B cell (primary cell): ENCODE measurements around the gene PRKCQ. TPM values are rescaled to one million over a fixed set of nuclear protein-coding genes. Genes with fewer than 3 reads are reported as not detected.

Source experiments
- ATAC-seq: fragments of 200-7000 bp; cut with Tn5 transposase; one replicate; pipeline ENCODE4 v1.10.0; 2021; ENCODE audit warnings: low read depth, mild to moderate bottlenecking, moderate number of reproducible peaks, moderate library complexity
- CTCF ChIA-PET: fragments of 350-600 bp; sonication (Branson Sonifier 250); formaldehyde crosslinking; loops from one replicate; lab custom pipeline; 2021; ENCODE audit warnings: antibody characterized with exemption, inconsistent platforms; lab: Charles Lee
- POLR2A ChIA-PET: fragments of 350-600 bp; sonication (Branson Sonifier 250); formaldehyde crosslinking; loops from one replicate; lab custom pipeline; 2021; ENCODE audit warnings: antibody characterized with exemption; lab: Charles Lee
- DNase-seq: peaks from one replicate; pipeline ENCODE4 v3.0.0; 2013
- H2AFZ ChIP-seq: 2 replicates; pipeline ENCODE4 v1.6.1; 2012; ENCODE audit warnings: mild to moderate bottlenecking, low read depth, low read length; ENCODE audit not compliant: insufficient read depth, poor library complexity, severe bottlenecking
- H3K27ac ChIP-seq, 2 donors: 1 replicate in 1 of 2; 2 replicates in 1 of 2; pipeline ENCODE4 v1.5.1; 2012 to 2013; ENCODE audit warnings: low read length in 2 of 2, mild to moderate bottlenecking in 2 of 2, moderate library complexity in 1 of 2
- H3K27me3 ChIP-seq, 4 experiments: fragments of 200-600 bp in 1 of 4; sonication (generic) in 1 of 4; replicated peaks in 1 of 4; 1 replicate in 2 of 4; 2 replicates in 2 of 4; pipeline versions ENCODE4 v1.6.1 to v1.7.0; 2013 to 2016; ENCODE audit warnings: low read length in 3 of 4, mild to moderate bottlenecking in 2 of 4, mixed read lengths in 1 of 4, moderate library complexity in 1 of 4; ENCODE audit not compliant: insufficient read depth in 4 of 4, control insufficient read depth in 3 of 4; ENCODE audit errors: control extremely low read depth in 1 of 4
- H3K36me3 ChIP-seq, 2 experiments: replicated peaks in 1 of 2; 1 replicate in 1 of 2; 2 replicates in 1 of 2; pipeline versions ENCODE4 v1.6.1 to v1.7.1; 2013; ENCODE audit warnings: low read length in 1 of 2; ENCODE audit not compliant: insufficient read depth in 2 of 2, control insufficient read depth in 1 of 2; ENCODE audit errors: control extremely low read depth in 1 of 2, extremely low read depth in 1 of 2
- H3K4me1 ChIP-seq, 2 donors: fragments of 200-600 bp in 1 of 2; sonication (generic) in 1 of 2; 1 replicate in 1 of 2; 2 replicates in 1 of 2; pipeline versions ENCODE4 v1.5.1 to v1.6.1; 2013 to 2017; ENCODE audit warnings: low read length in 2 of 2; ENCODE audit not compliant: control insufficient read depth in 2 of 2, insufficient read depth in 2 of 2
- H3K4me2 ChIP-seq: replicated peaks from 2 replicates; pipeline ENCODE3; 2012; ENCODE audit warnings: mild to moderate bottlenecking, low read depth, low read length; ENCODE audit not compliant: poor library complexity, severe bottlenecking
- H3K4me3 ChIP-seq, 5 experiments: fragments of 200-600 bp in 1 of 5; sonication (generic) in 1 of 5; 1 replicate in 3 of 5; 2 replicates in 2 of 5; pipeline versions ENCODE4 v1.5.1 to v1.7.0; 2011 to 2016; ENCODE audit warnings: low read length in 4 of 5, mild to moderate bottlenecking in 4 of 5, low read depth in 2 of 5, control low read depth in 1 of 5, moderate library complexity in 1 of 5; ENCODE audit not compliant: insufficient read depth in 1 of 5; ENCODE audit errors: control extremely low read depth in 1 of 5, extremely low read depth in 1 of 5
- H3K79me2 ChIP-seq: fragments of 200-600 bp; sonication (generic); one replicate; pipeline ENCODE4 v1.6.0; 2016; ENCODE audit warnings: low read length; ENCODE audit not compliant: control insufficient read depth, insufficient read depth
- H3K9ac ChIP-seq: fragments of 200-600 bp; sonication (generic); 2 replicates; pipeline ENCODE4 v1.6.1; 2017; ENCODE audit warnings: mild to moderate bottlenecking, low read length, moderate library complexity
- H3K9me3 ChIP-seq, 3 donors: one replicate each; pipeline versions ENCODE4 v1.6.1 to v1.7.1; 2013; ENCODE audit warnings: low read length in 2 of 3; ENCODE audit not compliant: control insufficient read depth in 2 of 3, insufficient read depth in 1 of 3; ENCODE audit errors: control extremely low read depth in 1 of 3
- H4K20me1 ChIP-seq: 2 replicates; pipeline ENCODE4 v1.6.0; 2012; ENCODE audit warnings: mild to moderate bottlenecking, low read length; ENCODE audit not compliant: insufficient read depth, control insufficient read depth, poor library complexity, severe bottlenecking
- H3K27ac Mint-ChIP-seq: one replicate; pipeline ENCODE4 v1.8.0; 2021; ENCODE audit warnings: mixed read lengths
- H3K27me3 Mint-ChIP-seq: one replicate; pipeline ENCODE4 v1.8.0; 2021; ENCODE audit warnings: mixed read lengths
- H3K4me1 Mint-ChIP-seq: one replicate; pipeline ENCODE4 v1.8.0; 2021; ENCODE audit warnings: mixed read lengths
- H3K4me3 Mint-ChIP-seq: one replicate; pipeline ENCODE4 v1.8.0; 2021; ENCODE audit warnings: mixed read lengths
- H3K9me3 Mint-ChIP-seq: one replicate; pipeline ENCODE4 v1.8.0; 2022; ENCODE audit warnings: mixed read lengths; ENCODE audit not compliant: insufficient read depth
- CTCF ChIP-seq: fragments of 200-600 bp; IDR thresholded peaks from one replicate; pipeline ENCODE4 v1.8.0; 2022; ENCODE audit warnings: antibody characterized with exemption, mild to moderate bottlenecking
- EZH2 ChIP-seq: IDR thresholded peaks from 2 replicates; pipeline ENCODE4 v1.6.1; 2012; ENCODE audit warnings: borderline replicate concordance, low read depth, mild to moderate bottlenecking, moderate library complexity, low read length; ENCODE audit not compliant: insufficient read depth, poor library complexity, severe bottlenecking
- WGBS: methylation state at CpG from one replicate; pipeline ENCODE4 v1.1.5; 2013; ENCODE audit warnings: missing lambda C conversion rate; ENCODE audit not compliant: insufficient coverage; 5-methylcytosine and 5-hydroxymethylcytosine counted together
- intact Hi-C: fragments of 100-400 bp; cut with micrococcal nuclease; formaldehyde crosslinking; loops from one replicate; pipeline ENCODE4 v1.10.0; 2022
- polyA plus RNA-seq: library from polyadenylated mRNA; depleted of rRNA; stranded (reverse); fragments of >200 nt; gene quantifications from 2 replicates; pipeline ENCODE4 v1.2.3, GENCODE V29; 2012
- total RNA-seq, 2 donors: library from RNA; stranded (reverse); fragments of 120-200 nt in 1 of 2; gene quantifications; 1 replicate in 1 of 2; 2 replicates in 1 of 2; pipeline versions ENCODE4 v1.2.3 to v1.2.4, GENCODE V29; 2013 to 2022

PRKCQ gene
- total and polyA plus RNA-seq, 2 donors (not counting 1 experiment from before 2014, with no cell fraction given): 0.15 to 0.16 TPM

GRCh38 chr10:6562221-6562620 is 17.9 kb downstream of the PRKCQ start:
- no peaks in the 10 kb centered on the region for H4K20me1 ChIP-seq
- no peak overlapping the region for H3K4me2 ChIP-seq
- ATAC-seq (no peak), DNase-seq (no peak)
- H3K4me1 ChIP-seq: no peaks in the 10 kb centered on the region
- POLR2A ChIA-PET: no interaction called here
- no peaks in the 10 kb centered on the region for H3K9me3 ChIP-seq
- Mint-ChIP-seq H3K27me3 (peaks cover 30% of the 10 kb centered on the region), H3K4me3 (no peak overlapping the region), H3K4me1 (no peaks in the 10 kb centered on the region), H3K27ac (no peak overlapping the region), H3K9me3 (no peaks in the 10 kb centered on the region)
- no peaks in the 10 kb centered on the region for H3K79me2 ChIP-seq
- no peak overlapping the region for H2AFZ ChIP-seq
- CTCF ChIA-PET: interaction anchor here (1.1 kb wide), 1 partner anchor 16 kb away, joined by 3 read pairs; no protein-coding TSS in a partner anchor
- H3K4me3 ChIP-seq: no peak overlapping the region
- no peak overlapping the region for H3K27ac ChIP-seq
- intact Hi-C loops: no loop called here
- WGBS: 50% methylated on average over 5 of the region's 7 CpGs
- H3K27me3 ChIP-seq: peaks cover 0 to 5% (median 0%) of the 10 kb centered on the region in 4 experiments
- no peak overlapping the region for H3K9ac ChIP-seq
- no peaks in the 10 kb centered on the region for H3K36me3 ChIP-seq
- TF ChIP-seq EZH2 (no peak), CTCF (no peak)

- Mint-ChIP-seq H3K4me3 (no peak overlapping the region), H3K27ac (no peak overlapping the region), H3K27me3 (peaks cover 34% of the 10 kb centered on the region), H3K4me1 (no peaks in the 10 kb centered on the region), H3K9me3 (no peaks in the 10 kb centered on the region)
- ChIA-PET CTCF (no interaction called here), POLR2A (no interaction called here)
- Histone ChIP-seq H2AFZ (no peak overlapping the region), H3K9ac (no peak overlapping the region), H3K27ac (no peak overlapping the region), H3K36me3 (no peaks in the 10 kb centered on the region), H3K79me2 (no peaks in the 10 kb centered on the region), H3K4me3 (no peak overlapping the region), H3K4me2 (no peak overlapping the region), H3K27me3 (peaks cover 0 to under 1% (median 0%) of the 10 kb centered on the region in 4 experiments), H3K9me3 (no peaks in the 10 kb centered on the region), H4K20me1 (no peaks in the 10 kb centered on the region), H3K4me1 (no peaks in the 10 kb centered on the region)
- 92% methylated on average over 2 of the region's 4 CpGs for WGBS
- no peak for TF ChIP-seq CTCF
- TF ChIP-seq EZH2: no peak
- intact Hi-C loops: no loop called here
- ATAC-seq: no peak
- no peak for DNase-seq
Measured at GRCh38 chr10:6561552-6561951, 18.5 kb downstream of the PRKCQ start.
